ENCODE measurements around the gene BMPR1B.

GRCh38 chr4:95129031-95129430, 371.3 kb downstream of the BMPR1B start:
- TF ChIP-seq CTCF (IDR thresholded peaks at IDR 0.05) (no peak), POLR2AphosphoS5 (IDR thresholded peaks at IDR 0.05; ENCODE audit: low read depth, low read length) (no peak), SIN3A (IDR thresholded peaks at IDR 0.05; ENCODE audit: borderline replicate concordance, insufficient read depth, low read depth, low read length) (no peak), REST (IDR thresholded peaks at IDR 0.05; ENCODE audit: insufficient read depth in 1 of 2, low read depth in 2 of 2, low read length in 1 of 2) (no peak), TCF7L2 (IDR thresholded peaks at IDR 0.05; ENCODE audit: low read depth, low read length) (no peak)
